Endodermal cell (in vitro differentiated cells): ENCODE results near the gene DLX4. TPM values are rescaled to one million over a fixed set of nuclear protein-coding genes. Genes with fewer than 3 reads are reported as not detected.

Source experiments
- DNase-seq: peaks from one replicate; pipeline ENCODE4 v3.0.0-alpha.2; 2017
- H3K27ac ChIP-seq: 2 replicates; pipeline ENCODE4 v1.5.1; 2013; ENCODE audit warnings: mild to moderate bottlenecking, low read depth, low read length, moderate library complexity
- H3K27me3 ChIP-seq: 2 replicates; pipeline ENCODE4 v1.6.1; 2013; ENCODE audit warnings: mild to moderate bottlenecking, low read length, moderate library complexity; ENCODE audit not compliant: insufficient read depth, control insufficient read depth, poor library complexity, severe bottlenecking
- H3K36me3 ChIP-seq: 2 replicates; pipeline ENCODE4 v1.7.0; 2013; ENCODE audit warnings: mild to moderate bottlenecking, low read length, moderate library complexity; ENCODE audit not compliant: control insufficient read depth, insufficient read depth
- H3K4me1 ChIP-seq: one replicate; pipeline ENCODE4 v1.7.0; 2013; ENCODE audit warnings: low read length; ENCODE audit not compliant: control insufficient read depth, insufficient read depth
- H3K4me3 ChIP-seq: 2 replicates; pipeline ENCODE4 v1.5.1; 2013; ENCODE audit warnings: mild to moderate bottlenecking, low read length, moderate library complexity
- H3K9ac ChIP-seq: 2 replicates; pipeline ENCODE4 v1.6.1; 2013; ENCODE audit warnings: mild to moderate bottlenecking, low read length, moderate library complexity; ENCODE audit not compliant: poor library complexity, severe bottlenecking; ENCODE audit errors: extremely low read depth
- H3K9me3 ChIP-seq: 2 replicates; pipeline ENCODE4 v1.6.1; 2013; ENCODE audit warnings: mild to moderate bottlenecking, low read length, moderate library complexity; ENCODE audit not compliant: control insufficient read depth
- H3K27ac Mint-ChIP-seq: 2 replicates; pipeline ENCODE4 v1.8.0; 2020; ENCODE audit warnings: mixed read lengths
- H3K27me3 Mint-ChIP-seq: 2 replicates; pipeline ENCODE4 v1.8.0; 2021; ENCODE audit warnings: mild to moderate bottlenecking, mixed read lengths; ENCODE audit not compliant: insufficient read depth
- H3K36me3 Mint-ChIP-seq: 2 replicates; pipeline ENCODE4 v1.8.0; 2020; ENCODE audit warnings: low read depth, mixed read lengths
- H3K4me1 Mint-ChIP-seq: 2 replicates; pipeline ENCODE4 v1.8.0; 2020; ENCODE audit warnings: mixed read lengths
- H3K4me3 Mint-ChIP-seq: 2 replicates; pipeline ENCODE4 v1.8.0; 2020; ENCODE audit warnings: mild to moderate bottlenecking, moderate library complexity, mixed read lengths
- H3K9me3 Mint-ChIP-seq: 2 replicates; pipeline ENCODE4 v1.8.0; 2020; ENCODE audit warnings: mild to moderate bottlenecking, mixed read lengths
- CTCF ChIP-seq: fragments of 200-600 bp; sonication (generic); conservative IDR thresholded peaks from 2 replicates; pipeline ENCODE4 v1.5.0; 2021; ENCODE audit warnings: antibody characterized with exemption, mild to moderate bottlenecking
- WGBS, 2 experiments: methylation state at CpG; one replicate each; pipeline versions ENCODE4 v1.1.5 to v1.1.7; 2013; ENCODE audit warnings: missing lambda C conversion rate in 2 of 2, mixed read lengths in 1 of 2; ENCODE audit not compliant: insufficient coverage in 1 of 2, insufficient read length in 1 of 2; 5-methylcytosine and 5-hydroxymethylcytosine counted together
- total RNA-seq, 2 donors: library from RNA; stranded (reverse); fragmentation: NEBNext Ultra II Directional in 1 of 2; extraction: Animal tissue kit (Norgen Biotek cat#: 25700) in 1 of 2; gene quantifications; 2 replicates in 1 of 2; 3 replicates in 1 of 2; pipeline ENCODE4 v1.2.1, GENCODE V29; 2021

The DLX4 gene
- total RNA-seq, 2 donors from 2014 or later, result 1.6 to 2.1 TPM

DNA sequence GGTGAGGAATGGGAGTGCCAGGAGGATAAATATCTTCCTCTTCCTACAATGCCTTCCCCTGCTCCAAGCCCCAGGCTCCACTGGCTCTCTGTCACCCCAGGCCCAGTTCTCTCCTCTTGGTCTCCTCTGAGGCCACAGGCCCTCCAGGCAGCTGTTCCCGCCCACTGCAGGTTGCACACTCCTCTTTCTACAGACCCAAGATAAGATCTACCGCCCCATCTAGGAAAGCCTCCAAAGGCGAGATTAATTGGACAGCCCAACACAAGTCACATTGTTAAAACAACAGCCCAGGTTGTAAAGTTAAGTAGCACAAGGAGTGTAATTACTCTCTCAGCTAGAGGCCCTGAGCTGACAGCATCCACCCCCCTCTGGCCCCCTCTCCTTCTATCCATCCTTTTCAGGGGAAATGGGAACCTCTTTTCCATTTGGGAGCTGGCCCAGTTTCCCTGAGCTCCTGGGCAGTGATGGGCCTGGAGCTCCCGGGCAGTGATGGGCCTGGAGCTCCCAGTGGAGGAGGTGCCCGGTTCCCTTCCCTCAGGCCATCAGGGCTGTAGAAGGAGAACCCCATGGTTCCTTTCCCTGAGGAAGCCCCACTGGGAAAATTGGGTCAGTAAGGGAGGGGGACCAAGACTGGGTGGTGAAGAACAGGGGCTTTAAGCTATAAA, 7.3 kb downstream of the DLX4 start:
- Histone ChIP-seq H3K27me3 (peaks cover 77% of the 10 kb centered on the region), H3K27ac (no peak overlapping the region)
- H3K27me3 Mint-ChIP-seq, result peaks cover 95% of the 10 kb centered on the region

DNA sequence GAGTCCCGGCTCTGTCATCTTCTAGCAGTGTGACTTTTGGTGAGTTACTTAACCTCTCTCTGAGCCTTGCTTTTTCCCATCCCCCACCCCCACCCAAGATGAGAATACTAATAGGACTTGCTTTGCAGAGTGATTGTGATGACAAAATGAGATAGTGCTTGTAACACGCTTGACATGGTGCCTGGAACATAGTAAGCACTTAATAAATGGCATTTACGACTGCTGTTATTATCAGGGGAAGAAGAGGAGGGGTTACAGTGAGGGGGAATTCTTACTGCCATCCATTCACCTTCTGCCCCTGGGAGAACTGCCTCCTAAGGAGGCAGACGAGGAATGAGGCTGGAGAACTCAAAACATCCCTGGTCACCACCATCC, 7.8 kb downstream of the DLX4 start:
- no peak for TF ChIP-seq CTCF
- Mint-ChIP-seq H3K4me1 (peaks cover 22% of the 10 kb centered on the region), H3K4me3 (no peak overlapping the region), H3K9me3 (no peaks in the 10 kb centered on the region), H3K27me3 (peaks cover 95% of the 10 kb centered on the region), H3K36me3 (no peaks in the 10 kb centered on the region), H3K27ac (no peak overlapping the region)
- Histone ChIP-seq H3K4me3 (no peak overlapping the region), H3K27me3 (peaks cover 72% of the 10 kb centered on the region), H3K36me3 (no peaks in the 10 kb centered on the region), H3K4me1 (peaks cover 4% of the 10 kb centered on the region), H3K9ac (no peak overlapping the region), H3K27ac (no peak overlapping the region), H3K9me3 (no peaks in the 10 kb centered on the region)
- WGBS, 2 experiments, result 90 to 100% methylated on average over 2 to 4 of the region's 4 CpGs
- no peak for DNase-seq

More for the DNA sequence above, 7.3 kb downstream of the DLX4 start:
- peaks cover 4% of the 10 kb centered on the region for H3K4me1 ChIP-seq
- no peaks in the 10 kb centered on the region for H3K9me3 ChIP-seq
- Mint-ChIP-seq H3K9me3 (no peaks in the 10 kb centered on the region), H3K27ac (no peak overlapping the region), H3K36me3 (no peaks in the 10 kb centered on the region), H3K4me3 (no peak overlapping the region), H3K4me1 (peaks cover 25% of the 10 kb centered on the region)
- H3K36me3 ChIP-seq, result no peaks in the 10 kb centered on the region
- H3K4me3 ChIP-seq, result no peak overlapping the region
- no peak overlapping the region for H3K9ac ChIP-seq
- DNase-seq, result peak; percentile 55
- TF ChIP-seq CTCF, result no peak
- 76 to 100% methylated on average over 3 to 5 of the region's 5 CpGs for WGBS, 2 experiments

DNA sequence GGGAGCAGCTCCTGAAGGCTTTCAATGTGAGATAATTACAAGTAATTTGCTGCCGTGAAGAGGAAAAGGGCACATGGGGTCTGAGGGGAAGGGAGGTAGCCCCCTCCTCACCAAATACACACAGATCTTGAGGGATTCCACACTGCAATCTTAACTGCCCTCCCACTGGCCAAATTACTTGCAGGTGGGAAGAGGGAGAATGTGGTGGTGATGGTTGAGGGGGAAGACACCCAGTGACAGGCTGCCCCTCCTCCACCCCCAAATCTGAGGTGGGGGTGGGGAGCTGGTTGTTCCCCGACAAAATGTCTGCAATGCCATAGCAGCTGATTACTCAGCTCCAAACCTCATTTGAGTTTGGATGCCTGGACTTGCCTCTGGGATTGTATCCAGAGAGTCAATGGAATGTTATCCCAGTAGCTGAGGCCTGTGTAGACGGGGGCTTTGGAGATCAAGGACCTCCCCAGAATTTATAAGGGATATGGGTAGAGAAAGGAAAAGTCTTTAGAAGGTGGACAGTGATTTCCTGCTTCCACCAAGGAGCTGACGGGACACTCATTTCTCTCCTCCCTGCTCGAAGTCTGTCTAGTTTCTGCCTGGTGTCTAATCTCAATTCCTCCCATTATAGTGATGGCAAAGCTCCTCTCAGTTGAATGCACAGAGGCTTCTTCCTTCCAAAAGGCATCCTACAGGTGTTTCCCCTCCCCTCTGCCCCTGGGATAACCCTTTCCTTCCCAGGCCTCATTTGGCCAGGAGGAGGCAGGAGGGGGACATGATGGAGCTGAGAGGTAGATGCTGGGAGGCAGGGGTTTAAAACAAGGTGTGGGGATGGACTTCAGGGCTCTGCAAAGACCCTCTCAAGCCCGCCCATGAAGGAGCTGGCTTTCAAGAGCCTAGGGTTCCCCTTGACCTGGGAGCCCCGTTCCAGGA, 8.7 kb downstream of the DLX4 start:
- Mint-ChIP-seq H3K4me3 (no peak overlapping the region), H3K27me3 (peaks cover 92% of the 10 kb centered on the region), H3K27ac (no peak overlapping the region), H3K9me3 (no peaks in the 10 kb centered on the region), H3K36me3 (no peaks in the 10 kb centered on the region), H3K4me1 (peaks cover 18% of the 10 kb centered on the region)
- Histone ChIP-seq H3K4me1 (peaks cover 2% of the 10 kb centered on the region), H3K27me3 (peaks cover 63% of the 10 kb centered on the region), H3K27ac (no peak overlapping the region), H3K9me3 (no peaks in the 10 kb centered on the region), H3K9ac (no peak overlapping the region), H3K36me3 (no peaks in the 10 kb centered on the region), H3K4me3 (no peak overlapping the region)
- peak; percentile 82 for DNase-seq
- WGBS, 2 experiments, result 84 to 89% methylated on average over 3 to 7 of the region's 7 CpGs
- TF ChIP-seq CTCF, result peak; percentile 39
